K562 (cell line): ENCODE measurements around the gene HPD. TPM values are rescaled to one million over a fixed set of nuclear protein-coding genes. Genes with fewer than 3 reads are reported as not detected.

Source experiments
- CEBPB ChIP-seq: fragments of 450-650 bp; IDR thresholded peaks from 2 replicates; pipeline ENCODE4 v1.6.1; 2016; ENCODE audit warnings: missing genetic modification characterization, missing compliant biosample characterization
- CHAMP1 ChIP-seq: fragments of 450-650 bp; IDR thresholded peaks from 2 replicates; pipeline ENCODE4 v1.6.1; 2016; ENCODE audit warnings: mild to moderate bottlenecking
- CTCF ChIP-seq, 3 experiments: IDR thresholded peaks in 2 of 3; conservative IDR thresholded peaks in 1 of 3; 2 replicates each; pipeline ENCODE4 v1.5.1; 2011 to 2012; ENCODE audit warnings: low read length in 3 of 3, mild to moderate bottlenecking in 3 of 3, control low read depth in 2 of 3, improper control_type of control experiment in 1 of 3, inconsistent platforms in 1 of 3, low read depth in 1 of 3, mixed read lengths in 1 of 3, moderate library complexity in 1 of 3; ENCODE audit not compliant: insufficient read depth in 2 of 3
- HLTF ChIP-seq: fragments of 450-650 bp; IDR thresholded peaks from 2 replicates; pipeline ENCODE4 v1.6.1; 2016
- IRF1 ChIP-seq: sonication (generic); formaldehyde crosslinking; IDR thresholded peaks from 2 replicates; pipeline ENCODE4 v1.8.0; 2022; ENCODE audit warnings: missing genetic modification reagents, mild to moderate bottlenecking, borderline replicate concordance
- KDM1A ChIP-seq, 2 experiments: fragments of 450-650 bp; IDR thresholded peaks; 2 replicates each; pipeline ENCODE4 v1.6.1; 2016; ENCODE audit warnings: mild to moderate bottlenecking in 2 of 2
- KDM5B ChIP-seq: fragments of 200-600 bp; sonication (generic); IDR thresholded peaks from 2 replicates; pipeline ENCODE4 v1.6.1; 2012; ENCODE audit warnings: low read depth, mild to moderate bottlenecking, moderate library complexity, low read length, control low read depth, inconsistent platforms; ENCODE audit not compliant: insufficient replicate concordance
- NR4A1 ChIP-seq, 2 experiments: fragments of 250-450 bp in 1 of 2; fragments of 450-650 bp in 1 of 2; sonication (Bioruptor Pico) in 1 of 2; IDR thresholded peaks; 2 replicates each; pipeline versions ENCODE4 v1.4.0 to v1.6.1; 2016 to 2020; ENCODE audit warnings: mild to moderate bottlenecking in 2 of 2, missing compliant biosample characterization in 1 of 2, missing genetic modification characterization in 1 of 2, moderate library complexity in 1 of 2
- SAFB ChIP-seq: fragments of 200-400 bp; formaldehyde crosslinking; IDR thresholded peaks from 2 replicates; pipeline ENCODE4 v1.6.1; 2017; ENCODE audit warnings: low read depth, low read length, borderline replicate concordance
- SMAD4 ChIP-seq: fragments of 250-450 bp; sonication (Bioruptor Pico); conservative IDR thresholded peaks from 2 replicates; pipeline ENCODE4 v1.8.0; 2021; ENCODE audit warnings: inconsistent platforms, mild to moderate bottlenecking, moderate library complexity
- TAL1 ChIP-seq: fragments of 450-650 bp; IDR thresholded peaks from 2 replicates; pipeline ENCODE4 v1.6.1; 2016; ENCODE audit warnings: mild to moderate bottlenecking
- TCF7 ChIP-seq: sonication (generic); IDR thresholded peaks from 2 replicates; pipeline ENCODE4 v1.6.1; 2016; ENCODE audit warnings: antibody characterized with exemption, borderline replicate concordance
- ZNF561 ChIP-seq: fragments of 450-650 bp; formaldehyde crosslinking; conservative IDR thresholded peaks from 2 replicates; pipeline ENCODE4 v1.4.0; 2020; ENCODE audit warnings: mild to moderate bottlenecking, moderate library complexity
- polyA plus RNA-seq, 8 experiments: library from polyadenylated mRNA; depleted of rRNA in 4 of 8; stranded (reverse) in 5 of 8; unstranded in 3 of 8; fragments of >200 nt; fragmentation: Nextera tagmentation in 2 of 8; fragmentation: Illumina TruSeq in 1 of 8; extraction: Ambion mirVana in 2 of 8; extraction: Trizol in 1 of 8; gene quantifications; 2 replicates each; pipeline versions ENCODE4 v1.2.1 to v1.2.3, GENCODE V29; 2011 to 2014; ENCODE audit warnings: inconsistent platforms in 1 of 8, missing spikeins in 1 of 8
- total RNA-seq, 7 experiments: library from RNA; depleted of rRNA in 6 of 7; stranded (reverse); fragments of >200 nt in 6 of 7; fragmentation: Illumina TruSeq in 2 of 7; extraction: Trizol in 2 of 7; gene quantifications; 2 replicates each; pipeline versions ENCODE4 v1.2.1 to v1.2.3, GENCODE V29; 2011 to 2021; ENCODE audit warnings: low replicate concordance in 1 of 7

The HPD gene
- total and polyA plus RNA-seq, 9 of the 15 experiments (the other 6 are each of a cell fraction or from before 2014, with no cell fraction given) = 0.06 to 0.29 (median 0.07) TPM; not detected in 4

GRCh38 chr12:121796855-121797751, 61.6 kb downstream of the HPD start (continued):
- TF ChIP-seq TAL1 (no peak), TCF7 (no peak), KDM1A (IDR thresholded peaks at IDR 0.05) (no peak), KDM5B (peak; percentile 5), IRF1 (CRISPR knock-in tag) (no peak), CHAMP1 (no peak), HLTF (0 out of 2 replicates have a peak, but pooled peaks have one; percentile 21), SAFB (no peak), NR4A1 (CRISPR knock-in tag; IDR thresholded peaks at IDR 0.05) (no peak), NR4A1 (tag; IDR thresholded peaks at IDR 0.05) (no peak), CEBPB (tag) (no peak), ZNF561 (CRISPR knock-in tag) (no peak), SMAD4 (CRISPR knock-in tag) (peak; percentile 72; the same call in 1 of the 2 replicates), CTCF (IDR thresholded peaks at IDR 0.05 in 2 of 3, conservative IDR thresholded peaks at IDR 0.05 in 1 of 3; ENCODE audit: insufficient read depth in 2 of 3, low read depth in 1 of 3, low read length in 3 of 3) (peak; percentile 45 to 75 (median 58); a peak in 5 of 6 replicates)
